ENCODE results near the gene MPDZ. TPM values are rescaled to one million over a fixed set of nuclear protein-coding genes. Genes with fewer than 3 reads are reported as not detected.
A peak's percentile ranks its signal among the peaks of the same experiment; 100 is the strongest.

MPDZ gene
- total and polyA plus RNA-seq, 2 of the 4 experiments (the other 2 are of a cell fraction): 18.8 to 39.3 TPM

DNA sequence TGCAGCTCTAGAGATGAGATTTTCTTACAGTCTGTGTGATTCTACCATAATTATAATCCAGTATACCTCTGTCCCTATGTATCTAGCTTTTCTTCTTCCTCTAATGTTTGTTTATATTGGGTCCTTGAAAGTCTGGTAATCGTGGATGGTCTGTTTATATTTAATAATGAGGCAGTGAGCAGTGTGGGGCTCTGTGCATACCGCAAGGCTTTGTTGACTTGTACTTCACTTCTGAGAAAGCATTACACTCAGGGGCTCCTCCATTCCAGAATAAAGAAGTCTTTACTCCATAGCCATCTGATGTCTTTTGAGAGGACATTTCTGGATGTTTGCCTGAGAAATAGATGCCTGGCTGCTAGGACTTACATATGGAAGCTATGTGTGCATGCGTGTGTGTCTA lies 4.5 kb upstream of the MPDZ start:
- no peaks in the 10 kb centered on the region for H4K20me1 ChIP-seq (ENCODE audit: insufficient read depth, low read length)
- H3K18ac ChIP-seq (ENCODE audit: low read depth, low read length): peak overlapping the region; percentile 60; the same call in 1 of the 2 replicates
- H2BK5ac ChIP-seq (ENCODE audit: low read depth, low read length, poor library complexity, severe bottlenecking): peak overlapping the region; percentile 71
- no peaks in the 10 kb centered on the region for H3K27me3 ChIP-seq (ENCODE audit: control insufficient read depth, insufficient read depth, low read length)
- no peaks in the 10 kb centered on the region for H3K36me3 ChIP-seq (ENCODE audit: control insufficient read depth, insufficient read depth, low read length)
- no peak overlapping the region; the same call in 1 of the 2 replicates for H3K56ac ChIP-seq (ENCODE audit: extremely low read depth, insufficient read depth, low read length)
- H3K14ac ChIP-seq (replicated peaks; ENCODE audit: low read depth, low read length): 0 out of 2 replicates have a peak overlapping the region, but pooled peaks have one; percentile 27
- in situ Hi-C loops (cut with MboI; ENCODE audit: low sequenced_read_pairs): no loop called here
- H3K9ac ChIP-seq (ENCODE audit: low read depth, low read length): no peak overlapping the region
- CTCF ChIA-PET: interaction anchor here (0.6 to 0.8 kb wide), 2 partner anchors 92 to 144 kb away, joined by 3 read pairs; no protein-coding TSS in a partner anchor
- no peak overlapping the region for H2AK5ac ChIP-seq (ENCODE audit: low read depth, low read length)
- peak overlapping the region; percentile 74 for H4K91ac ChIP-seq (ENCODE audit: insufficient read depth, low read depth, low read length)
- H3K4me1 ChIP-seq (ENCODE audit: control insufficient read depth, insufficient read depth, low read length): peaks cover 15% of the 10 kb centered on the region
- 0 out of 2 replicates have a peak overlapping the region, but pooled peaks have one; percentile 64 for H3K23ac ChIP-seq (ENCODE audit: low read depth, low read length)
- H3K9me1 ChIP-seq (ENCODE audit: insufficient read depth, low read length): peaks cover 8% of the 10 kb centered on the region
- WGBS, 2 experiments (ENCODE audit: extremely low coverage in 2 of 2, insufficient read length in 1 of 2): no CpG with 5 or more reads among the region's 3 CpGs
- peak; percentile 47 for DNase-seq
- H3K79me1 ChIP-seq (ENCODE audit: low read depth in 1 of 2, low read length in 2 of 2): no peaks in the 10 kb centered on the region; a peak in 1 of 4 replicates
- H2AFZ ChIP-seq (replicated peaks; ENCODE audit: low read length, poor library complexity): peak overlapping the region; percentile 54
- peak; percentile 23 for ATAC-seq (ENCODE audit: low read depth)
- H2BK15ac ChIP-seq (ENCODE audit: low read depth, low read length): no peak overlapping the region; the same call in 2 of the 3 replicates
- no peaks in the 10 kb centered on the region for H3K9me3 ChIP-seq (ENCODE audit: control insufficient read depth, insufficient read depth, low read length)
- peak overlapping the region; percentile 17 for H2AK9ac ChIP-seq (replicated peaks; ENCODE audit: low read depth, low read length, poor library complexity)
- peak overlapping the region; percentile 64 for H3K4me2 ChIP-seq (ENCODE audit: low read depth, low read length)
- peak overlapping the region; percentile 28; the same call in 1 of the 2 replicates for H3K27ac ChIP-seq (ENCODE audit: insufficient read depth, low read length)
- POLR2A ChIA-PET (ENCODE audit: unreplicated experiment): no interaction called here
- 0 out of 4 replicates have a peak overlapping the region, but pooled peaks of 1 of the 2 experiments have one; percentile 43 for H4K8ac ChIP-seq (ENCODE audit: low read depth in 2 of 2, low read length in 2 of 2)
- dilution Hi-C loops (cut with HindIII; ENCODE audit: low sequenced_read_pairs, unreplicated experiment): no loop called here
- intact Hi-C loops (cut with micrococcal nuclease): loop anchor here (5.0 kb wide), 1 partner anchor 68 kb away; no protein-coding TSS in a partner anchor
- peak overlapping the region; percentile 81 for H2BK20ac ChIP-seq (ENCODE audit: low read depth, low read length)
- no peak overlapping the region for H4K5ac ChIP-seq (ENCODE audit: low read depth, low read length)
- TF ChIP-seq CHD1 (IDR thresholded peaks at IDR 0.05; ENCODE audit: low read depth, low read length) (no peak), BHLHE40 (IDR thresholded peaks at IDR 0.05; ENCODE audit: low read depth, low read length) (no peak), CEBPB (IDR thresholded peaks at IDR 0.05; ENCODE audit: low read depth, low read length) (no peak)
- TF ChIP-seq, protein P1, sequence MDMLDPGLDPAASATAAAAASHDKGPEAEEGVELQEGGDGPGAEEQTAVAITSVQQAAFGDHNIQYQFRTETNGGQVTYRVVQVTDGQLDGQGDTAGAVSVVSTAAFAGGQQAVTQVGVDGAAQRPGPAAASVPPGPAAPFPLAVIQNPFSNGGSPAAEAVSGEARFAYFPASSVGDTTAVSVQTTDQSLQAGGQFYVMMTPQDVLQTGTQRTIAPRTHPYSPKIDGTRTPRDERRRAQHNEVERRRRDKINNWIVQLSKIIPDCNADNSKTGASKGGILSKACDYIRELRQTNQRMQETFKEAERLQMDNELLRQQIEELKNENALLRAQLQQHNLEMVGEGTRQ (IDR thresholded peaks at IDR 0.05; ENCODE audit: low read depth, low read length): no peak
- peak overlapping the region; percentile 76 for H3K4ac ChIP-seq (ENCODE audit: low read depth, low read length)
- H2BK120ac ChIP-seq (ENCODE audit: low read depth, low read length): peak overlapping the region; percentile 53; the same call in 1 of the 2 replicates
- no peak overlapping the region for H3K4me3 ChIP-seq (ENCODE audit: insufficient read depth, low read depth, low read length)
- no TSS peak for BruUV-seq (replicated peaks)
